HG02943 (cell line): ENCODE data around the gene CTTNBP2NL.
"Not testable (repeated sequence)": the region's sequence is repeated elsewhere in the genome, so short reads cannot be mapped to it uniquely, and the experiment has no call there.

ENCODE experiments used
- ATAC-seq: cut with Tn5 transposase; IDR thresholded peaks from one replicate; pipeline ENCODE4 v1.9.1; 2021; ENCODE audit warnings: mild to moderate bottlenecking, low read depth, moderate library complexity; ENCODE audit not compliant: unreplicated experiment

Gene CTTNBP2NL

DNA sequence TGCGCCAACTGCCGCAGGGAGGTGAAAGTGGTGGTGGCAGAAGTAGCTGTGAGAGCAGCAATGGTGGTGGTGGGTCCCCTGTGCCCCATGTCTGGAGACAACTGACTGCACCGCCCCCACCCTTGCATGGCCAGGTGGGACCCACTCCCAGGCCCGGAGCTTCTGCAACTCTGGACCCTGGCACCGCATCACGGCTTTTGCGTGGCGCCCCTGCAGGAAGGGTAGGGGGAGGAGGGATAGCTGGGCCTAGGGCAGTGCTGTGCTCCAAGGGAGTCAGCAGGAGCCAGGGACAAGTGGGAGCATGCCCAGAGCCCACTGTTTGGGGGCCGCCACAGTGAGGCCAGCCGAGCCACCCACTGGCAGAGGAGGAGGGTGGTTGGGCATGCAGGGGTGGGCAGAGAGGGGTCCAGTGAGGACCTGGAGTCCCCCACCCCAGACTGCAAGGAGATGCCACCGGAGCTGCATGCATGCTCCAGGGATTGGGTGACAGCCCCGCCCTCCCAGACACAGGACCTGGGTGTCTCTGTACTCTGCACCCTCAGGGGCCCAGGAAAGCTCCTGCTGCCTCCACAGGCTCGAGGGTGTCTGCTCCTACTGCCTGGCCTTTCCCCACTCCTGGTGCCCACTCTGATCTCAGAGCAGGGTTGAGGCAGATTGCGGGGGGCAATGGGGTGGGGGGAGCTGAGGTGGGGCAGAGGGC is 9.8 kb upstream of the CTTNBP2NL start:
- no peak for ATAC-seq

- no peak for ATAC-seq
Observed at GRCh38 chr1:112386731-112387346, 9.2 kb upstream of the CTTNBP2NL start.

DNA sequence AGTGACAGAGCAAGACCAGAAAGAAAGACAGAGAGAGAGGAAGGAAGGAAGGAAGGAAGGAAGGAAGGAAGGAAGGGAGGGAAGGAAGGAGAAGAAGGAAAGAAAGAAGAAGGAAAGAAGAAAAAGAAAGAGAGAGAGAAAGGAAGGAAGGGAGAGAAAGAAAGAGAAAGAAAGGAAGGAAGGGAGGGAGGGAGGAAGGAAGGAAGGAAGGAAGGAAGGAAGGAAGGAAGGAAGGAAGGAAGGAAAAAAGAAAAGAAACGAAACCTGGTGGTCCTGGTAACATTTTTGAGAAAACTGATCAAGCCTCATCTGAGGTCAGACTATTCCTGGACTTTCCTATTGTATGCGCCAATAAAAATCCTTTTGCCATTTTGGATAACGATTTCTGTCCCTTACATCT is 8.2 kb upstream of the CTTNBP2NL start:
- no peak for ATAC-seq

DNA sequence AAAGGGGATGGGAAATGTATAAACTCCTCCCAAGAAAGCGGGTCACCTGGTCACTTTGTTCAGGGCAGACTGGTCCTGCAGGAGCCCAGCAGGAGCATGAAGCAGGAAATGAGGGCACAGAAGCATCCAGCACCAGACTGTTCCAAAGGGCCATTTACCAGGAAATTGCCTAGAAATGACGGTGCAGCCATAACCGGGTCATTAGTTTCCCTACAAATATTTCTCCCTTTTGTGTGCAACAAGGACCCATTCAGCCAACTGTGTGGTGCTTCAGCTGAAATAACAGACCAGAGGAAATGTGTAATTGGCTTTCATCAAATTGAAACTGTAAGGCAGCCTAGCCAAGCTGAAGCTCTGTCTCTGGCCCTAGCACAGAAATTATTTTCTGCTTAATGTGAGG is 7.6 kb upstream of the CTTNBP2NL start:
- no peak for ATAC-seq

DNA sequence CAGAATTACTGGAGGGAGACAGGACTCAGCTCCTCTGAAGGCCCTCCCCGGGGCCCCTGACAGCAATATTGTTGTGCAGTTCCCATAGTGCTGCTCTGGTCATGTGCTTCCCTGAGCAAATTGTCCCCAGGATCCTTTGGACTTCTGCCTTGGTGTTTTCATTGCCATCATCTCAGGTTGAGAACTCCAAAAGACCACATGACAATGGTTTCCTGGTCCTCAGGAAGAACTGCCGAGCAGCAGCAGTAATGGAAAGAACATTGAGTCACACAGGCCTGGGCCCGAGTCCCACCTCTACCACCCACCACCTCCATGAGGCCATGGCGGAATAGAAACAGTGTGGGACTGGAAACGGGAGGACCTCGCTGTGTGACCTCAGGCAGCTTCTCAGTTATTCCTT is 6.3 kb upstream of the CTTNBP2NL start:
- ATAC-seq: no peak

GRCh38 chr1:112390335-112390734 is 5.7 kb upstream of the CTTNBP2NL start:
- not testable (repeated sequence) for ATAC-seq

DNA sequence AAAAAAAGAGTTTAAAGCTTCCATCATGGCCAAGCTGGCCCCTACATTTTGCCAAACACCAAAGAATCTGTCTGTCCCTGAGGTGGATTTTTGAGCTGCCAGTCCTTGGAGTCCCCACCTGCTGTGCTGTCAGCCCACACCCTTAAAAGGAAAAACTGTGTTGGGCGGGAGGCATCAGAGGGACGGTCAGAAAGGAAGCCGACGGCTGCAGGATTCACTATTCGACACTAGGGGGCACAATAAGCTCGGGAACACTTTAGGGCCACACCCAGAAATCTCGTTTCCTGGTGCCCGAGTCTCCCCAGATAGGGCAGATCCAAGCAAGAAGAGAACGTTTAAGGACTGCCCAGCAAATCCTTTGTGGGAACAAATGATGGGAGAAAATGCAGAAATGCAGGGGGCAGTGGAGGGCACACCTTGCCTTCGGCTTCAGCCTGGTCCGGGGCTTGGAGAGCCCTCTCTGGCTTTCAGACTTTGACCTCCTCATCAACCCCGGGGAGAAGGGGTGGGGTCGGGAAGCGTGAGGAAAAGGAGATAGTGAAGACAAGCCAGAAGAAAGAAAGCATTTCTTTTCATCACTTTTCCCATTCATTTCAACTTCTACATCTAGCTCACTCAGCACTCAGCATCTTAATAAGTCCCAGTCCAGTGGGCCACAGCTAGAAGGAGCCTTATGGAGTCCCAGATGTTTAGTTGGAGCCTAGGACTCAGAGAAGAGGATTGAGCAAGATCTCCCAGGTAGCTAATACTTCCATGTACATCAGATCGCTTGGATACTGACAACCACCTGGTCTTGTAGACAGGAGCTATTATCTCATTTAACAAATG is 5.0 kb upstream of the CTTNBP2NL start:
- ATAC-seq: no peak

GRCh38 chr1:112391603-112391940 is 4.4 kb upstream of the CTTNBP2NL start:
- ATAC-seq: no peak

- no peak for ATAC-seq
Observed at GRCh38 chr1:112393631-112393974, 2.4 kb upstream of the CTTNBP2NL start.

GRCh38 chr1:112394743-112395062 is 1.3 kb upstream of the CTTNBP2NL start:
- ATAC-seq: no peak

DNA sequence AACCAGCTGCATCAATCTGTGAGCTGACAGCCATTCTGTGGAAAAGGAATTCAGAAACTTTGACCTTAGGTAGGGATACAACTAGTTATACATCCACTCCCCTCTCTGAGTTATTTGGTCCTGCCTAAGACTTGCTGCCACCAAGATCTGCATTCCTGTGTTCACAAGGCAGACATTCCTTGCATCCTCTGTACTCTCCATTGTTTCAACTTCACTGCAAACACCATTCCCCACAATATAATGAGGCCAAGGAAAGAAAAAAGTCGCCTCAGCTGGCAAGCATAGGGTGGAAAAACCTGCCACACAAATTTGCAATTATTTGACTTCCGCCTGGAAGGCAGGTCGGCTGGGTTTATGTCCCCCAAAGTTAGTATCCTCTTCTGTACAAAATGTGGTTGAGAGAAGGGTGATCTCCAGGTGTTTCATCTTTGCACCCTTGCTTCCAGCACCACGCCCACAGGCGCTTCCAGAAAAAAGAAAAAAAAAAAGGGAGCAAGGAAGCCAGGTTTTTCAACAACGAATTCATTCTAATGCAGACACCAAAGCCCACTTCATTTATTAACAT is 676 bp upstream of the CTTNBP2NL start:
- no peak for ATAC-seq

- no peak for ATAC-seq
Observed at GRCh38 chr1:112396653-112397471, 848 bp downstream of the CTTNBP2NL start.

- no peak for ATAC-seq
Observed at GRCh38 chr1:112397841-112398240, 1.8 kb downstream of the CTTNBP2NL start.

DNA sequence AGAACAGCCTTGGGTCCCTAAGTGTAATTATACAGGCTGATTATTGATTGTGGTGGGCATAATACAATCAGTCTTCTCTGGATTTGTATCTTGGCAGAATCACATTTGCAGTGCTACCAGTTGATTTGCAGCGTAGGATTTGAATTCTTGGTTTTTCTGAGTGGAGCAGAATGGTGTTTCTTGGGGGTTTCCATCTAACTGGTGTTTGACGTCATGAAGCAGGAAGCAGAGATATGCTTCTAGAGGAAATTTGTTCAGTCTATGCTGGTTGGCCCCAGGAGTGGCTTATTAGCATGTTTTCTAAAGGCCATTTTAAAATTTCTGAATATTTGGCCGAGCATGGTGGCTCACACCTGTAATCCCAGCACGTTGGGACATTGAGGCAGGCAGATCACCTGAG is 3.4 kb downstream of the CTTNBP2NL start:
- no peak for ATAC-seq

GRCh38 chr1:112400706-112401105 is 4.7 kb downstream of the CTTNBP2NL start:
- ATAC-seq: not testable (repeated sequence)

DNA sequence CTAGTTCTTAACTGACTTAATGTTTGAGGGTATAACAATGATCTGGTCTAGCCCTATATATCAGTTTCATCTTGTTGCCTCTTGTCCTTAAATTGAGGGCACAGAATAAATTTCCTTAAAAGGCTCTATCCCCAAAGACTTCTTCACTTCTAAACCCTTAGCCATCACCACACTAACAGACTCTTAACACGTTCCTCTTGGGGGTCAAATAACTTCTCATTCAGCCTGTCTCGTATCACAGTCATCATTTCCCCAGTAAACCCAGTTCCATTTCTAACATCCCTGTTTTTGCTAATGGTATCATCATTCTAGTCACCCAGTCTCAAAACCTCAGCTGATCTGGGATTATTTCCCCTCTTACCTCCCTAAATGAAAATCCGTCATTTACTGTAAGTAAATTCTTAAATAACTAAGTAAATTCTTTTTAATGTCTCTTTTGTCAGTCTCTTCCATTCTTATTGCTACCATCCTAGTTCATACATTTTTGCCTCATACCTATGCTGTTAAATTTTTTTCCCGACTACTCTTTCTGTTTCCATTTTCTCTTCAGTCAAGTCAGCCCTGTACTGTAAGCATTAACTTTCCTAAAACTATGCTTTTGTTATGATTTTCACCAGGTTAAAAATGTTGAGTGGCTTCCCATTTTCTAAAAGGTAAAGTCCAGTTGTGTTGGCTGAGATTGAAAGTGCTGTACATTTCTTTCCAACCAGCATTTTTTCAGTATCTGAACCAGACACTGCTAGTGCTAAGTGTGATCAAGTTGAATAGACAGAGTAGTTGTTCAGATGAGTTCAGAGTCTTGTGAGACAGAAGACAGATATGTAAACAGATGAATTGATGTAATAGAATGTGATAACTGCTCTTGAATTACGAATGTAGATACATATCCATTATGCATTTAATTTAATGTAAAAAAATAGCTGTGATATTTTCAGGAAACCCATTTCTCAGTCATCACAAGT is 6.9 kb downstream of the CTTNBP2NL start:
- no peak for ATAC-seq

DNA sequence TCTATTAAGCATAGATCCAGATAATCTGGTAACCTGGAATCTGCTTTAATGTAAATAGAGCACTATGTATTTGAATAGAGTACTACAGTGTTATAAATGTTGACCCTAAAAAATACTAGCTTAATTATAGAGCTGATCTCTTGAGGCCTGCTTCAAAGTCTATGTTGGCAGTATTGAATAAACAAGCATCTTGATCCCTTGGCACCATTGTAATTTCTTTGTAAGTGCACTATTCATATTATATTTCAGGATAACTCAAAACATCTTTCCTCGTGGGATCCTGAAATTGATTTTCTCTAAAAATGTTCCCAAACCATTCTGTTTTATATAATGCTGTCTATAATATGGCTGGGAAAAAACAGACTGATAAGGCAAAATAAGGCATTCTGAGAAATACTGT is 10.8 kb downstream of the CTTNBP2NL start:
- ATAC-seq: no peak

DNA sequence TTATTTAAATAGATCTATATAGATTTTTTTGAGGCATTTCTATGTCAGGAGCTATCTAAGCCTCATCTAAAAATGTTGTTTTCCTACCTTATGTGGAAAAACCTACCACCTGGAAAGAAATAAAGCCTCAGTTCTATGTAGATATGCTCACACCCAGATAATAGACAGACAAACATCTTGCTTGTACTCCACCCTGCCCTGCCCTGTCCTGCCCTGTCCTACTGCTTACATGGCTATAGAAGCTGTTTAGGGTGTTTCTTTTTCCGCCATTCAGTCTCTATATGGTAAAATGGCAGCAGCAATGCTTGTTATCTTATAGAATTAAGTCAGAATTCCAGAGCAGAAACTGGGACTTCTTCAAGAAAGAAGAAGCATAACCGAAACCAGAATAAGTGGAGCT is 13.4 kb downstream of the CTTNBP2NL start:
- no peak for ATAC-seq

- ATAC-seq: no peak
Observed at GRCh38 chr1:112410673-112411072, 14.7 kb downstream of the CTTNBP2NL start.

DNA sequence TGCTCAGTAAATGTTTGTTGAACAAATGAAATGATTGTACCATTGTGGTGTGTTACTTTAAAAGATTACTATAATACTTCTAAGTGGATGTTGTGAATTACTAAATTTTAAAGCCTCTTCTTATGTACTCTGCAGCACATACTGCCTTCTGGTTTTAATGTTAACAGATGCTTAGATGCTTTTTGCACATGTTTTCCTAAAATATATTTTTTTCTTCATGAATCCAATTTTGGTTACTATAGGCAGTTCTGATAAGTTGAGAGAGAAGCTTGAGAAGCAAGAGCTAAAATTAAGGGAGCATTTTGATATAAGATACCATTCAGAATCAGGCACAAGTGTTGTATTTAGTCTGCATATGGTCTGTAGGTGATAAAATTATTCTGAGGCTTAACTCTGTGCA is 21.3 kb downstream of the CTTNBP2NL start:
- ATAC-seq: no peak
